NCI-H345 (cell line): ENCODE measurements around the gene SHROOM1.
A peak's percentile ranks its signal among the peaks of the same experiment; 100 is the strongest.
"Not testable (repeated sequence)": the region's sequence is repeated elsewhere in the genome, so short reads cannot be mapped to it uniquely, and the experiment has no call there.

Experiments
- DNase-seq: peaks from one replicate; lab custom pipeline; 2025; lab: John Stamatoyannopoulos, UW

Gene SHROOM1

GRCh38 chr5:132805872-132806271, 24.6 kb downstream of the SHROOM1 start:
- DNase-seq = not testable (repeated sequence)

GRCh38 chr5:132804219-132804618, 26.2 kb downstream of the SHROOM1 start:
- DNase-seq = not testable (repeated sequence)

- DNase-seq = not testable (repeated sequence)
These were observed 27.8 kb downstream of the SHROOM1 start for GRCh38 chr5:132802685-132803066.

- no peak for DNase-seq
These were observed 28.3 kb downstream of the SHROOM1 start for GRCh38 chr5:132802044-132802684.

GRCh38 chr5:132800545-132800944, 29.9 kb downstream of the SHROOM1 start:
- DNase-seq = no peak

GRCh38 chr5:132799392-132799791, 31.1 kb downstream of the SHROOM1 start:
- no peak for DNase-seq

- no peak for DNase-seq
These were observed 32.8 kb downstream of the SHROOM1 start for GRCh38 chr5:132797651-132798050.

GRCh38 chr5:132791026-132791425, 39.4 kb downstream of the SHROOM1 start:
- DNase-seq = no peak

- DNase-seq = no peak
These were observed 40.1 kb downstream of the SHROOM1 start for GRCh38 chr5:132790201-132790865.

GRCh38 chr5:132788990-132789886, 41.2 kb downstream of the SHROOM1 start:
- DNase-seq = no peak

GRCh38 chr5:132788508-132788907, 41.9 kb downstream of the SHROOM1 start:
- no peak for DNase-seq

GRCh38 chr5:132787076-132787475, 43.4 kb downstream of the SHROOM1 start:
- DNase-seq = no peak

GRCh38 chr5:132785864-132786263, 44.6 kb downstream of the SHROOM1 start:
- no peak for DNase-seq

- no peak for DNase-seq
These were observed 45.1 kb downstream of the SHROOM1 start for GRCh38 chr5:132785365-132785764.

GRCh38 chr5:132782101-132782500, 48.3 kb downstream of the SHROOM1 start:
- DNase-seq = no peak

- DNase-seq = no peak
These were observed 49.4 kb downstream of the SHROOM1 start for GRCh38 chr5:132781029-132781428.

GRCh38 chr5:132780577-132780976, 49.9 kb downstream of the SHROOM1 start:
- no peak for DNase-seq

- DNase-seq = no peak
These were observed 50.5 kb downstream of the SHROOM1 start for GRCh38 chr5:132779961-132780360.

GRCh38 chr5:132778856-132779255, 51.6 kb downstream of the SHROOM1 start:
- DNase-seq = no peak

GRCh38 chr5:132778129-132778528, 52.3 kb downstream of the SHROOM1 start:
- DNase-seq = no peak

GRCh38 chr5:132777209-132778069, 53.0 kb downstream of the SHROOM1 start, which contains the start of gene SEPTIN8:
TSS of gene SEPTIN8 (minus strand) at chr5:132777239. CDS start at chr5:132777137, 102 bp downstream.
- peak; percentile 22 for DNase-seq

GRCh38 chr5:132776938-132777208, 53.6 kb downstream of the SHROOM1 start:
- no peak for DNase-seq
